Measurements from ENCODE around the gene ZMYM2. TPM values are rescaled to one million over a fixed set of nuclear protein-coding genes. Genes with fewer than 3 reads are reported as not detected.

Gene ZMYM2
- total and polyA plus RNA-seq, 2 of the 13 experiments (the other 11 are each of a cell fraction or from before 2014, with no cell fraction given), result 22.4 to 40.8 TPM

DNA sequence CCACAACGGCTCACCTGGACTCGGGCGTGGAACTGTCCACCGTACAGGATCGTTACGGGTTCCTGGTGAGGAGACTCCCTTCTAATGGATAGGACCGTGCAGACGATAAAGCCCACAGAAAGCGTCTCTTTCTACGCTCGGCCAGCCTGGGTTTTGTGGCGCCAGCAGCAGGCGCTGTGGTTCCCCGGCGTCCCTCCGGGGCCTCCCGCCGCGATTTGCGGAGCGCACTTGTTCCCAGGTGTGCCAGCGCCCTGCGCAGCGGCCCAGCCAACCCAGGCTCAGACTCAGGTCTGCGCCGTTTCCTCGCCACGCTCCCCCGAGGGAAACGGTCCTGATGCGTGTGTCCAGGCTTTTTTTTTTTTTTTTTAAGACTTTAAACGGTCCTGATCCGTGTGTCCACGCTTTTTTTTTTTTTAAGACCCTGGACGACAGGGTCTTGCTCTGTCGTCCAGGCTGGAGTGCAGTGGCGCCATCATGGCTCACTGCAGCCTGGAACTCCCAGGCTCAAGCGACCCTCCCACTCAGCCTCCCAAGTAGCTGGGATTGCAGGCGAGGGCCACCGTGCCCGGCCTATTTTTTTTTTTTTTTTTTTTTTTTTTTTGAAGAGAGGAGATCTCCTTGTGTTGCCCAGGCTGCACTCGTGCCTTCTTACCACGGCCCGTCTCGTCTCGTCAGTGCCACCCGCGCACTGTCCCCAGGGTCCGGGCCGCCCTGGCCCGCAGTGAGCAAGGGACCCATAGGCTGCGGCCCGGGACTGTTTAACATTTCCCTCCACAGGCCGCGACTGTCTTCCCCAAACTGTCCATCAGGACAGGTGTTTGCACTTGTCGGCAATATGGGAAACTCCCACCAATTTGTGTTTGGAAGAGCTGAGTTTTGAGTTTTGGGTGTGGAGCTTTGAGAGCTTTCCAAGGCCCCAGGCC, 178.5 kb downstream of the ZMYM2 start:
- peak; percentile 37 for DNase-seq (ENCODE audit: low spot score)
- CTCF ChIA-PET (ENCODE audit: low intra/inter-chr PET ratio, low total read pairs), result interaction anchor here (0.7 kb wide), 1 partner anchor 27 kb away, joined by 3 read pairs; no protein-coding TSS in a partner anchor
- TF ChIP-seq, protein P1, sequence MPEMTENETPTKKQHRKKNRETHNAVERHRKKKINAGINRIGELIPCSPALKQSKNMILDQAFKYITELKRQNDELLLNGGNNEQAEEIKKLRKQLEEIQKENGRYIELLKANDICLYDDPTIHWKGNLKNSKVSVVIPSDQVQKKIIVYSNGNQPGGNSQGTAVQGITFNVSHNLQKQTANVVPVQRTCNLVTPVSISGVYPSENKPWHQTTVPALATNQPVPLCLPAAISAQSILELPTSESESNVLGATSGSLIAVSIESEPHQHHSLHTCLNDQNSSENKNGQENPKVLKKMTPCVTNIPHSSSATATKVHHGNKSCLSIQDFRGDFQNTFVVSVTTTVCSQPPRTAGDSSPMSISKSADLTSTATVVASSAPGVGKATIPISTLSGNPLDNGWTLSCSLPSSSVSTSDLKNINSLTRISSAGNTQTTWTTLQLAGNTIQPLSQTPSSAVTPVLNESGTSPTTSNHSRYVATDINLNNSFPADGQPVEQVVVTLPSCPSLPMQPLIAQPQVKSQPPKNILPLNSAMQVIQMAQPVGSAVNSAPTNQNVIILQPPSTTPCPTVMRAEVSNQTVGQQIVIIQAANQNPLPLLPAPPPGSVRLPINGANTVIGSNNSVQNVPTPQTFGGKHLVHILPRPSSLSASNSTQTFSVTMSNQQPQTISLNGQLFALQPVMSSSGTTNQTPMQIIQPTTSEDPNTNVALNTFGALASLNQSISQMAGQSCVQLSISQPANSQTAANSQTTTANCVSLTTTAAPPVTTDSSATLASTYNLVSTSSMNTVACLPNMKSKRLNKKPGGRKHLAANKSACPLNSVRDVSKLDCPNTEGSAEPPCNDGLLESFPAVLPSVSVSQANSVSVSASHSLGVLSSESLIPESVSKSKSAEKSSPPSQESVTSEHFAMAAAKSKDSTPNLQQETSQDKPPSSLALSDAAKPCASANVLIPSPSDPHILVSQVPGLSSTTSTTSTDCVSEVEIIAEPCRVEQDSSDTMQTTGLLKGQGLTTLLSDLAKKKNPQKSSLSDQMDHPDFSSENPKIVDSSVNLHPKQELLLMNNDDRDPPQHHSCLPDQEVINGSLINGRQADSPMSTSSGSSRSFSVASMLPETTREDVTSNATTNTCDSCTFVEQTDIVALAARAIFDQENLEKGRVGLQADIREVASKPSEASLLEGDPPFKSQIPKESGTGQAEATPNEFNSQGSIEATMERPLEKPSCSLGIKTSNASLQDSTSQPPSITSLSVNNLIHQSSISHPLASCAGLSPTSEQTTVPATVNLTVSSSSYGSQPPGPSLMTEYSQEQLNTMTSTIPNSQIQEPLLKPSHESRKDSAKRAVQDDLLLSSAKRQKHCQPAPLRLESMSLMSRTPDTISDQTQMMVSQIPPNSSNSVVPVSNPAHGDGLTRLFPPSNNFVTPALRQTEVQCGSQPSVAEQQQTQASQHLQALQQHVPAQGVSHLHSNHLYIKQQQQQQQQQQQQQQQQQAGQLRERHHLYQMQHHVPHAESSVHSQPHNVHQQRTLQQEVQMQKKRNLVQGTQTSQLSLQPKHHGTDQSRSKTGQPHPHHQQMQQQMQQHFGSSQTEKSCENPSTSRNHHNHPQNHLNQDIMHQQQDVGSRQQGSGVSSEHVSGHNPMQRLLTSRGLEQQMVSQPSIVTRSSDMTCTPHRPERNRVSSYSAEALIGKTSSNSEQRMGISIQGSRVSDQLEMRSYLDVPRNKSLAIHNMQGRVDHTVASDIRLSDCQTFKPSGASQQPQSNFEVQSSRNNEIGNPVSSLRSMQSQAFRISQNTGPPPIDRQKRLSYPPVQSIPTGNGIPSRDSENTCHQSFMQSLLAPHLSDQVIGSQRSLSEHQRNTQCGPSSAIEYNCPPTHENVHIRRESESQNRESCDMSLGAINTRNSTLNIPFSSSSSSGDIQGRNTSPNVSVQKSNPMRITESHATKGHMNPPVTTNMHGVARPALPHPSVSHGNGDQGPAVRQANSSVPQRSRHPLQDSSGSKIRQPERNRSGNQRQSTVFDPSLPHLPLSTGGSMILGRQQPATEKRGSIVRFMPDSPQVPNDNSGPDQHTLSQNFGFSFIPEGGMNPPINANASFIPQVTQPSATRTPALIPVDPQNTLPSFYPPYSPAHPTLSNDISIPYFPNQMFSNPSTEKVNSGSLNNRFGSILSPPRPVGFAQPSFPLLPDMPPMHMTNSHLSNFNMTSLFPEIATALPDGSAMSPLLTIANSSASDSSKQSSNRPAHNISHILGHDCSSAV (CRISPR knock-in tag; IDR thresholded peaks at IDR 0.05; ENCODE audit: borderline replicate concordance), result no peak
- TF ChIP-seq ZNF768 (CRISPR knock-in tag; IDR thresholded peaks at IDR 0.05) (0 out of 2 replicates have a peak, but pooled peaks have one; percentile 13), SAP130 (CRISPR knock-in tag; IDR thresholded peaks at IDR 0.05; ENCODE audit: low read depth) (peak; percentile 18; the same call in 1 of the 2 replicates), ZNF343 (CRISPR knock-in tag; IDR thresholded peaks at IDR 0.05) (0 out of 2 replicates have a peak, but pooled peaks have one; percentile 36), ZBTB43 (CRISPR knock-in tag; conservative IDR thresholded peaks at IDR 0.05) (no peak), ZNF720 (CRISPR knock-in tag; IDR thresholded peaks at IDR 0.05) (no peak), STAG1 (CRISPR knock-in tag; IDR thresholded peaks at IDR 0.05) (peak; percentile 56), ZNF292 (CRISPR knock-in tag; IDR thresholded peaks at IDR 0.05; ENCODE audit: borderline replicate concordance, low read depth) (no peak), MTA1 (CRISPR knock-in tag; IDR thresholded peaks at IDR 0.05; ENCODE audit: borderline replicate concordance) (peak; percentile 43; the same call in 1 of the 2 replicates), ELF1 (CRISPR knock-in tag; IDR thresholded peaks at IDR 0.05) (no peak), ZNF800 (CRISPR knock-in tag; IDR thresholded peaks at IDR 0.05) (peak; percentile 97)

More for the DNA sequence above, 178.5 kb downstream of the ZMYM2 start:
- H3K27ac ChIP-seq (ENCODE audit: extremely low read length, insufficient read depth, low read length), result no peak overlapping the region
- no peaks in the 10 kb centered on the region for H3K79me2 ChIP-seq (ENCODE audit: insufficient read depth, low read length)
- H3K36me3 ChIP-seq (replicated peaks in 1 of 2; ENCODE audit: control insufficient read depth in 1 of 2, insufficient read depth in 2 of 2, low read length in 2 of 2), result no peaks in the 10 kb centered on the region
- in situ Hi-C loops (cut with HindIII; ENCODE audit: extremely low pct_ligation_motif_present, low pct_unique_long_range_greater_than_20kb) (no loop called here), intact Hi-C loops (cut with micrococcal nuclease; ENCODE audit: unreplicated experiment) (loop anchor here (2.0 kb wide), 1 partner anchor 26 kb away; no protein-coding TSS in a partner anchor)
- peak overlapping the region; percentile 84 for H3K4me2 ChIP-seq (ENCODE audit: low read depth, low read length)
- peaks cover 11% of the 10 kb centered on the region for H3K4me1 ChIP-seq (ENCODE audit: insufficient read depth, low read length)
- no peak overlapping the region for H3K9ac ChIP-seq (ENCODE audit: insufficient read depth, low read depth, low read length)
- peak overlapping the region; percentile 23 to 58 (median 40) for H3K4me3 ChIP-seq (replicated peaks in 1 of 3; ENCODE audit: insufficient read depth in 1 of 3, low read depth in 2 of 3, low read length in 3 of 3)
- H3K9me3 ChIP-seq (ENCODE audit: low read length), result no peaks in the 10 kb centered on the region
- ATAC-seq (peak; percentile 98), FAIRE-seq (peak; percentile 26)
- peaks cover 0 to 11% of the 10 kb centered on the region in 2 experiments; a peak in 4 of 5 replicates for H3K27me3 ChIP-seq (ENCODE audit: control insufficient read depth in 1 of 2, insufficient read depth in 2 of 2, low read length in 2 of 2)
- POLR2A ChIA-PET, result no interaction called here
- H2AFZ ChIP-seq (ENCODE audit: low read length), result no peak overlapping the region
- no peaks in the 10 kb centered on the region for H4K20me1 ChIP-seq (ENCODE audit: insufficient read depth, low read length)
- no TSS peak for BruUV-seq (replicated peaks)
- WGBS (ENCODE audit: low lambda C conversion rate), result 30% methylated on average over 49 of the region's 56 CpGs
